Endothelial cell of umbilical vein (primary cell): ENCODE results near the gene GDF2. TPM values are rescaled to one million over a fixed set of nuclear protein-coding genes. Genes with fewer than 3 reads are reported as not detected.

ENCODE experiments used
- BruUV-seq: library from RNA; stranded (reverse); fragments of 400-500 nt; replicated peaks from 2 replicates; lab custom pipeline; 2021; lab: Mats Ljungman, UMichigan
- CTCF ChIA-PET: fragments of 300-600, 350-600 bp; sonication (Branson Sonifier 250); formaldehyde crosslinking; loops from one replicate; lab custom pipeline; 2021; ENCODE audit warnings: antibody characterized with exemption, inconsistent platforms; lab: Charles Lee
- POLR2A ChIA-PET: fragments of 300-600, 350-600 bp; sonication (Branson Sonifier 250); formaldehyde crosslinking; loops from one replicate; lab custom pipeline; 2021; ENCODE audit warnings: antibody characterized with exemption, inconsistent platforms; lab: Charles Lee
- DNase-seq: peaks from one replicate; pipeline ENCODE4 v3.0.0-alpha.2; 2011; ENCODE audit warnings: low read depth, low spot score
- FAIRE-seq: peaks from 2 replicates; lab custom pipeline; 2011; peaks lifted over from hg19 to GRCh38; lab: Jason Lieb, UNC
- H2AFZ ChIP-seq: 2 replicates; pipeline ENCODE4 v1.6.0; 2012; ENCODE audit warnings: low read depth, low read length, control low read depth, inconsistent platforms
- H3K27ac ChIP-seq: 2 replicates; pipeline ENCODE4 v1.5.1; 2011; ENCODE audit warnings: low read depth, mild to moderate bottlenecking, control low read depth, low read length, moderate library complexity; ENCODE audit not compliant: insufficient read depth
- H3K27me3 ChIP-seq, 2 experiments: 2 replicates each; pipeline versions ENCODE4 v1.6.0 to v1.6.1; 2011; ENCODE audit warnings: low read length in 2 of 2, mixed read lengths in 1 of 2; ENCODE audit not compliant: control insufficient read depth in 2 of 2, insufficient read depth in 2 of 2
- H3K36me3 ChIP-seq, 2 experiments: 2 replicates in 1 of 2; 3 replicates in 1 of 2; pipeline ENCODE4 v1.5.1; 2011; ENCODE audit warnings: low read length in 2 of 2, mild to moderate bottlenecking in 1 of 2, moderate library complexity in 1 of 2; ENCODE audit not compliant: control insufficient read depth in 2 of 2, insufficient read depth in 2 of 2; ENCODE audit errors: extremely low read depth in 1 of 2
- H3K4me1 ChIP-seq: 3 replicates; pipeline ENCODE4 v1.5.1; 2011; ENCODE audit warnings: mild to moderate bottlenecking, low read length; ENCODE audit not compliant: control insufficient read depth, insufficient read depth; ENCODE audit errors: extremely low read depth
- H3K4me2 ChIP-seq: 2 replicates; pipeline ENCODE4 v1.6.1; 2011; ENCODE audit warnings: low read length, control low read depth, mixed read lengths; ENCODE audit not compliant: insufficient read depth
- H3K4me3 ChIP-seq, 3 experiments: fragments of 200-600 bp in 1 of 3; sonication (generic), shearing (Covaris generic) in 1 of 3; replicated peaks in 1 of 3; 2 replicates each; pipeline ENCODE4 v1.5.1; 2011 to 2016; ENCODE audit warnings: control low read depth in 3 of 3, low read length in 3 of 3, mild to moderate bottlenecking in 2 of 3, inconsistent platforms in 1 of 3, low read depth in 1 of 3, moderate library complexity in 1 of 3; ENCODE audit not compliant: insufficient read depth in 1 of 3
- H3K79me2 ChIP-seq: 2 replicates; pipeline ENCODE4 v1.6.0; 2012; ENCODE audit warnings: low read length, inconsistent platforms; ENCODE audit not compliant: control insufficient read depth, insufficient read depth
- H3K9ac ChIP-seq: replicated peaks from 2 replicates; pipeline ENCODE3; 2011; ENCODE audit warnings: low read length, control low read depth; ENCODE audit not compliant: insufficient read depth; ENCODE audit errors: extremely low read depth
- H3K9me1 ChIP-seq: replicated peaks from 3 replicates; pipeline ENCODE4 v1.6.0; 2011; ENCODE audit warnings: mild to moderate bottlenecking, low read length; ENCODE audit not compliant: control insufficient read depth, insufficient read depth; ENCODE audit errors: extremely low read depth
- H3K9me3 ChIP-seq: replicated peaks from 2 replicates; pipeline ENCODE4 v1.5.1; 2012; ENCODE audit warnings: low read length, inconsistent platforms; ENCODE audit not compliant: control insufficient read depth, insufficient read depth
- H4K20me1 ChIP-seq: replicated peaks from 2 replicates; pipeline ENCODE3; 2011; ENCODE audit warnings: mild to moderate bottlenecking, low read length; ENCODE audit not compliant: control insufficient read depth, insufficient read depth; ENCODE audit errors: extremely low read depth
- CTCF ChIP-seq, 2 donors: IDR thresholded peaks; 1 replicate in 1 of 2; 2 replicates in 1 of 2; pipeline ENCODE4 v1.5.1; 2011; ENCODE audit warnings: low read length in 2 of 2, mild to moderate bottlenecking in 2 of 2, moderate library complexity in 2 of 2, control low read depth in 1 of 2, inconsistent platforms in 1 of 2, low read depth in 1 of 2; ENCODE audit not compliant: insufficient read depth in 1 of 2; ENCODE audit errors: extremely low read depth in 1 of 2
- EZH2 ChIP-seq: IDR thresholded peaks from 2 replicates; pipeline ENCODE4 v1.6.1; 2012; ENCODE audit warnings: borderline replicate concordance, low read depth, mild to moderate bottlenecking, moderate library complexity, low read length, inconsistent platforms; ENCODE audit not compliant: severe bottlenecking
- FOS ChIP-seq: IDR thresholded peaks from 2 replicates; pipeline ENCODE4 v1.6.1; 2011; ENCODE audit warnings: mild to moderate bottlenecking, low read length, moderate library complexity, borderline replicate concordance; ENCODE audit not compliant: insufficient read depth
- GATA2 ChIP-seq: IDR thresholded peaks from 2 replicates; pipeline ENCODE4 v1.7.0; 2011; ENCODE audit warnings: low read depth, mild to moderate bottlenecking, moderate library complexity, mixed read lengths, low read length; ENCODE audit not compliant: insufficient read length, insufficient read depth
- JUN ChIP-seq: IDR thresholded peaks from 2 replicates; pipeline ENCODE4 v1.6.1; 2011; ENCODE audit warnings: borderline replicate concordance, low read depth; ENCODE audit not compliant: insufficient read length, insufficient read depth
- MAX ChIP-seq: IDR thresholded peaks from 2 replicates; pipeline ENCODE4 v1.6.1; 2011; ENCODE audit not compliant: insufficient read depth, insufficient read length
- MYC ChIP-seq: IDR thresholded peaks from one replicate; pipeline ENCODE4 v1.6.1; 2011; ENCODE audit warnings: mild to moderate bottlenecking, low read depth, low read length
- POLR2A ChIP-seq: IDR thresholded peaks from 2 replicates; pipeline ENCODE4 v1.6.1; 2012; ENCODE audit warnings: low read depth, mild to moderate bottlenecking, control low read depth, low read length
- POLR2AphosphoS5 ChIP-seq: IDR thresholded peaks from 2 replicates; pipeline ENCODE4 v1.6.1; 2012; ENCODE audit warnings: low read depth, mild to moderate bottlenecking, control low read depth, low read length, moderate library complexity; ENCODE audit not compliant: insufficient read depth
- dilution Hi-C: fragments of 300-500 bp; cut with MboI; formaldehyde crosslinking; loops from one replicate; pipeline ENCODE4 v1.15.0; 2019; ENCODE audit warnings: low sequenced_read_pairs; ENCODE audit not compliant: extremely low pct_ligation_motif_present
- intact Hi-C: fragments of 100-400 bp; cut with micrococcal nuclease; formaldehyde crosslinking; loops from one replicate; pipeline ENCODE4 v1.10.0; 2022
- polyA plus RNA-seq, 4 experiments: library from polyadenylated mRNA; depleted of rRNA in 3 of 4; stranded (reverse) in 3 of 4; unstranded in 1 of 4; fragments of >200 nt; gene quantifications; 2 replicates each; pipeline versions ENCODE4 v1.2.1 to v1.2.3, GENCODE V29; 2011 to 2012; ENCODE audit warnings: missing spikeins in 1 of 4
- total RNA-seq: library from RNA; stranded (reverse); gene quantifications from 2 replicates; pipeline ENCODE4 v1.2.3, GENCODE V29; 2021

Gene GDF2
- total and polyA plus RNA-seq, 2 donors (not counting 3 experiments of a cell fraction or from before 2014, with no cell fraction given) = not detected

- intact Hi-C loops (no loop called here), dilution Hi-C loops (no loop called here)
- Histone ChIP-seq H2AFZ (no peak overlapping the region), H3K79me2 (no peaks in the 10 kb centered on the region), H3K9me1 (no peaks in the 10 kb centered on the region), H3K36me3 (no peaks in the 10 kb centered on the region), H3K9ac (no peak overlapping the region), H3K27me3 (peaks cover 0 to 8% of the 10 kb centered on the region in 2 experiments), H3K4me2 (no peak overlapping the region), H3K27ac (no peak overlapping the region), H3K9me3 (no peaks in the 10 kb centered on the region), H3K4me3 (no peak overlapping the region), H4K20me1 (no peaks in the 10 kb centered on the region), H3K4me1 (no peaks in the 10 kb centered on the region)
- no peak for DNase-seq
- no peak for FAIRE-seq
- POLR2A ChIA-PET = no interaction called here
- TF ChIP-seq GATA2 (no peak), CTCF (IDR thresholded peaks at IDR 0.05; ENCODE audit: extremely low read depth in 1 of 2, insufficient read depth in 1 of 2, low read depth in 1 of 2, low read length in 2 of 2) (no peak)
- BruUV-seq = no TSS peak
- CTCF ChIA-PET = no interaction called here
Measured at GRCh38 chr10:47335906-47336305, 13.7 kb downstream of the GDF2 start.

- no peak overlapping the region for H3K4me3 ChIP-seq
- CTCF ChIA-PET = no interaction called here
- no peaks in the 10 kb centered on the region for H3K9me3 ChIP-seq
- BruUV-seq = no TSS peak
- no peak for FAIRE-seq
- no peak overlapping the region for H3K9ac ChIP-seq
- intact Hi-C loops = no loop called here
- H3K9me1 ChIP-seq = no peaks in the 10 kb centered on the region
- H3K4me2 ChIP-seq = no peak overlapping the region
- no peak for TF ChIP-seq JUN
- TF ChIP-seq GATA2 = no peak
- TF ChIP-seq POLR2A = no peak
- no peak for TF ChIP-seq POLR2AphosphoS5
- TF ChIP-seq EZH2 = no peak
- TF ChIP-seq MAX = no peak
- TF ChIP-seq FOS = no peak
- no peak for TF ChIP-seq MYC
- TF ChIP-seq CTCF (IDR thresholded peaks at IDR 0.05; ENCODE audit: extremely low read depth in 1 of 2, insufficient read depth in 1 of 2, low read depth in 1 of 2, low read length in 2 of 2) = no peak
- POLR2A ChIA-PET = no interaction called here
- DNase-seq = no peak
- dilution Hi-C loops = no loop called here
- no peaks in the 10 kb centered on the region for H3K79me2 ChIP-seq
- H3K4me1 ChIP-seq = no peaks in the 10 kb centered on the region
- H3K27ac ChIP-seq = no peak overlapping the region
- no peaks in the 10 kb centered on the region for H3K36me3 ChIP-seq
- no peaks in the 10 kb centered on the region for H4K20me1 ChIP-seq
- no peak overlapping the region for H2AFZ ChIP-seq
- H3K27me3 ChIP-seq = peaks cover 0 to 8% of the 10 kb centered on the region in 2 experiments
Measured at GRCh38 chr10:47336387-47337134, 14.3 kb downstream of the GDF2 start.
